MCF 10A (cell line): ENCODE results near the gene S100A8. TPM values are rescaled to one million over a fixed set of nuclear protein-coding genes. Genes with fewer than 3 reads are reported as not detected.

Source experiments
- BruUV-seq: library from RNA; stranded (reverse); fragments of 400-500 nt; replicated peaks from 2 replicates; lab custom pipeline; 2021; lab: Mats Ljungman, UMichigan
- CTCF ChIA-PET: fragments of 300-600 bp; sonication (Branson Sonifier 250); formaldehyde crosslinking; extraction: SDS; loops from one replicate; lab custom pipeline; 2021; ENCODE audit warnings: antibody characterized with exemption, inconsistent platforms; lab: Yijun Ruan, JAX
- POLR2A ChIA-PET: fragments of 300-600, 350-650 bp; sonication (Branson Sonifier 250); formaldehyde crosslinking; extraction: SDS; loops from one replicate; lab custom pipeline; 2020; ENCODE audit warnings: antibody characterized with exemption, inconsistent platforms; lab: Yijun Ruan, JAX
- DNase-seq: peaks from one replicate; pipeline ENCODE4 v3.0.0-alpha.2; 2018; ENCODE audit not compliant: unreplicated experiment
- H3K27ac Mint-ChIP-seq: one replicate; pipeline ENCODE4 v1.8.0; 2022; ENCODE audit warnings: mild to moderate bottlenecking, low read depth, mixed read lengths; ENCODE audit not compliant: unreplicated experiment
- H3K27me3 Mint-ChIP-seq: one replicate; pipeline ENCODE4 v1.8.0; 2022; ENCODE audit warnings: mixed read lengths; ENCODE audit not compliant: insufficient read depth, unreplicated experiment
- H3K36me3 Mint-ChIP-seq: one replicate; pipeline ENCODE4 v1.8.0; 2022; ENCODE audit warnings: mild to moderate bottlenecking, moderate library complexity, mixed read lengths; ENCODE audit not compliant: insufficient read depth, unreplicated experiment
- H3K4me1 Mint-ChIP-seq: one replicate; pipeline ENCODE4 v1.8.0; 2022; ENCODE audit warnings: mixed read lengths; ENCODE audit not compliant: insufficient read depth, unreplicated experiment
- H3K4me3 Mint-ChIP-seq: one replicate; pipeline ENCODE4 v1.8.0; 2022; ENCODE audit warnings: mild to moderate bottlenecking, moderate library complexity, mixed read lengths; ENCODE audit not compliant: unreplicated experiment
- H3K9me3 Mint-ChIP-seq: one replicate; pipeline ENCODE4 v1.8.0; 2022; ENCODE audit warnings: mixed read lengths; ENCODE audit not compliant: unreplicated experiment
- intact Hi-C: fragments of 100-400 bp; cut with micrococcal nuclease; formaldehyde crosslinking; loops from 2 replicates; pipeline ENCODE4 v1.14.1; 2022
- total RNA-seq: library from RNA; stranded (reverse); gene quantifications from 2 replicates; pipeline ENCODE4 v1.2.3, GENCODE V29; 2022
- TF ChIP-seq, protein P1 (sequence below): fragments of 200-600 bp; IDR thresholded peaks from one replicate; pipeline ENCODE4 v1.8.0; 2022; ENCODE audit warnings: antibody characterized with exemption, mild to moderate bottlenecking; ENCODE audit not compliant: unreplicated experiment

S100A8 gene
- total RNA-seq, 1 experiment from 2014 or later: 80.4 TPM

DNA sequence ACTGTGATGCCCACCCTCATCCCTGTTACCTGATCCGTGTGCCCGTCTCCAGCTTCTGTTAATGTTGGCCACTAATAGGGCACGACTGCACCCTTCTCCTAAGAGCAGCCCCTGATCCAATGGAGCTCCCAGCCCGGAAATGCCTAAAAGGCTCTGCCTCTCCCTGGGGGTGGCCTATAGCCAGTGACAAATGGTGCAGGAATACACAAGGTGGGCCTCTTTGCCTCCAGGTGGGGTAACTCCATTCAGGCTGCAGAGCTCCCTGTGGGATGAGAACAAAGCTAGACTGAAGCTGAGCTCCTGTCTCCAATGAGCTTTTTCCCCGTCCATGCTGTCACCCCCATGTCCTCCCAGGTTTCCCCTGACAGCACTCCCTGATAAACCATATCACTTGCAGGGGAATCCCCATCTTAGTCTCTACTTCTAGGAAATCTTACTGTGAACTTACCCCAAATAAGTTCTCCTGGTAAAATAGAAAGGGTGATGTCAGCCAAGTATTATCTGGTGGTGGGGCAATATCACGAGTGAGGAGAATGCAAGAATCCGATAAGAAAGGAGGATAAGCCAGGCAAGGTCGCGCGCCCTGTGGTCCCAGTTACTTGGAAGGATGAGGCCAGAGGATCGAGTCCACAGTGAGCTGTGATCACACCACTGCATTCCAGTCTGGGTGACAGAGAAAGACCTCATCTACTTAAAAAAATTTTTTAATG, 44.0 kb upstream of the S100A8 start:
- no TSS peak for BruUV-seq
- Mint-ChIP-seq H3K36me3 (no peaks in the 10 kb centered on the region), H3K9me3 (no peaks in the 10 kb centered on the region), H3K27ac (no peak overlapping the region), H3K4me1 (no peaks in the 10 kb centered on the region), H3K27me3 (peaks cover 78% of the 10 kb centered on the region), H3K4me3 (no peak overlapping the region)
- intact Hi-C loops: no loop called here
- DNase-seq: no peak
- CTCF ChIA-PET: interaction anchor here (0.6 to 0.9 kb wide), 5 partner anchors 58 to 993 kb away, joined by 3 to 5 read pairs (median 3); no protein-coding TSS in a partner anchor
- TF ChIP-seq, protein P1, sequence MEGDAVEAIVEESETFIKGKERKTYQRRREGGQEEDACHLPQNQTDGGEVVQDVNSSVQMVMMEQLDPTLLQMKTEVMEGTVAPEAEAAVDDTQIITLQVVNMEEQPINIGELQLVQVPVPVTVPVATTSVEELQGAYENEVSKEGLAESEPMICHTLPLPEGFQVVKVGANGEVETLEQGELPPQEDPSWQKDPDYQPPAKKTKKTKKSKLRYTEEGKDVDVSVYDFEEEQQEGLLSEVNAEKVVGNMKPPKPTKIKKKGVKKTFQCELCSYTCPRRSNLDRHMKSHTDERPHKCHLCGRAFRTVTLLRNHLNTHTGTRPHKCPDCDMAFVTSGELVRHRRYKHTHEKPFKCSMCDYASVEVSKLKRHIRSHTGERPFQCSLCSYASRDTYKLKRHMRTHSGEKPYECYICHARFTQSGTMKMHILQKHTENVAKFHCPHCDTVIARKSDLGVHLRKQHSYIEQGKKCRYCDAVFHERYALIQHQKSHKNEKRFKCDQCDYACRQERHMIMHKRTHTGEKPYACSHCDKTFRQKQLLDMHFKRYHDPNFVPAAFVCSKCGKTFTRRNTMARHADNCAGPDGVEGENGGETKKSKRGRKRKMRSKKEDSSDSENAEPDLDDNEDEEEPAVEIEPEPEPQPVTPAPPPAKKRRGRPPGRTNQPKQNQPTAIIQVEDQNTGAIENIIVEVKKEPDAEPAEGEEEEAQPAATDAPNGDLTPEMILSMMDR: no peak
- POLR2A ChIA-PET: no interaction called here

DNA sequence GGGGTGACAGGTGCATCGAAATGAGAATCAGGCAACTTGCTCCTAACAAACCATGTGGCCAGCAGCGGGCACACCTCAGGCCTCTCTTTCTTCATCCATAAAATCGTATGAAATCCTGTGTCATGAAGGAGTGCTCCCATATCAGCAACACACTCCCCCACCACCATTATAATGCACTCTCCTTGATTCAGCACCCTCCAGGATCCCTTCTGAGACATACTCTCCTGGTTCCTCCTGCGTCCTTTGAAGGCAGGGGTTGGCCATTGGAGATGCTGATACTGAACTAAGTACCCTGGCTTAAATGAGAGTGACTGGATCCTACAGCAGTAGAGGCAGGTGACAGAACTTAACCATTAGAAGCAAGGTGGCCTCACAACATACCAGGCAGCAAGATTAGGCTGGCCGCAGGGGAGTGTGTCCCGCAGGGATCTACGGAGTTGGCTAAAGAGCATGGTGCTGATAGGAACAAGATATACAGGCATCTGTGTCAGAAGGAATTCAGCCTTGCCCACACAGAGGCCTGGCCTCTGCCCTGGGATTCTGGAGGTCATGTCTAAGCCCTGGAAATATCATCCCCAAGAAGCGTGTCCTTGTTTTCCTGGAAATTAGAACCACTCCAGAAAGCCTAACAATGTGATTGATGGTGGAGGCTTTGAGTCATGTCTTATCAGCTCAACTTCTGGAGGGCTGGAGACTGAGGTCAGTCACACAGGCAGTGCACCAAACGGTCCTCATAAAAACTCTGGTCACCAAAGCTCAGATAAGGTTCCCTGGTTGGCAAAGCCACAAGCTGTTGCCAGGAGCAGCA, 42.2 kb upstream of the S100A8 start:
- TF ChIP-seq, protein P1: no peak
- H3K9me3 Mint-ChIP-seq: no peaks in the 10 kb centered on the region
- CTCF ChIA-PET: interaction anchor here (0.6 to 1.2 kb wide), 3 partner anchors 20 to 81 kb away, joined by 3 to 4 read pairs (median 3); no protein-coding TSS in a partner anchor

DNA sequence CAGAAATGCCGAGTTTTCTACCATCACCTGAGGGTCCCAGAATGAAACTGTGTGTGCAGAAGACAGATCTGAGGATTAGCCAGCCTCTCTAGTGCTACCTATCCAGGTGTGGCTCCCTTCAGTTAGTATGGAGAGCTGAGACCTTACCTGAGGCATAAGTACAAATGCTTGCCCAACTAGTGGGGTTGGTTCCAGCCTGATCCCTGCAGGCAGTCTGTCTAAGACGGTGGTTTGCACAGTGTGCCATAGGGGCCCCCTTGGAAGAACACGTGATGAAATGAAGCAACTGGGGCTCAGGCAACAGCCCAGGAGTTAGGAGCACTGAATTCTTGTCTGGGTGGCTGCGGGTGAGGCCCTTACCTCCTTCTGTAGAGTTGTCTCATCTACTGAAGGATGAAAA, 41.1 kb upstream of the S100A8 start:
- BruUV-seq: no TSS peak
- Mint-ChIP-seq H3K9me3 (no peaks in the 10 kb centered on the region), H3K27me3 (peaks cover 84% of the 10 kb centered on the region), H3K27ac (no peak overlapping the region), H3K4me1 (no peaks in the 10 kb centered on the region), H3K4me3 (no peak overlapping the region), H3K36me3 (no peaks in the 10 kb centered on the region)
- CTCF ChIA-PET: no interaction called here
- no peak for DNase-seq
- TF ChIP-seq, protein P1: no peak
- POLR2A ChIA-PET: no interaction called here
- intact Hi-C loops: no loop called here

More for the DNA sequence above, 42.2 kb upstream of the S100A8 start:
- intact Hi-C loops: no loop called here
- peaks cover 84% of the 10 kb centered on the region for H3K27me3 Mint-ChIP-seq
- DNase-seq: no peak
- BruUV-seq: no TSS peak
- H3K4me3 Mint-ChIP-seq: no peak overlapping the region
- H3K27ac Mint-ChIP-seq: no peak overlapping the region
- no peaks in the 10 kb centered on the region for H3K4me1 Mint-ChIP-seq
- POLR2A ChIA-PET: no interaction called here
- H3K36me3 Mint-ChIP-seq: no peaks in the 10 kb centered on the region

DNA sequence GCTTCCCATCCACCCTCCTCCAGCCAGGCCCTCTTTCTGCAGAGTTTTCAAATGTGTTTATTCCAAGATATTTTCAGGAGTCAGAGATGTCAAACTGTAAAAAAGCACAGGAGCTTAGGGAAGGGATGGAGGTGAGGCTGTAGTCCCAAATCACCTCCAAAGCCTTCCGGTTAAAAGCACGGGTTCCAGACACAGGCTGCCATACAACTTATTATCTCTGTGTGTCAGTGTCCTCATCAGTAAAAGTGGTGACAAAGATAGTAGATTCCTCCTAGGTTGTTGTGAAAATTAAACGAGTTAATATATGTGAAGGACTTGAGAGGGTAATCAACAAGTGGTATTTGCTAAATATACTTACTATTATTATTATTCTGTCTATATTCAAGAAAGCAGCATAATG, 40.6 kb upstream of the S100A8 start:
- Mint-ChIP-seq H3K9me3 (no peaks in the 10 kb centered on the region), H3K27me3 (peaks cover 84% of the 10 kb centered on the region), H3K27ac (no peak overlapping the region), H3K4me3 (no peak overlapping the region), H3K4me1 (no peaks in the 10 kb centered on the region), H3K36me3 (no peaks in the 10 kb centered on the region)
- ChIA-PET CTCF (no interaction called here), POLR2A (no interaction called here)
- no TSS peak for BruUV-seq
- TF ChIP-seq, protein P1: no peak
- intact Hi-C loops: no loop called here
- DNase-seq: no peak
